GM12801 (cell line): ENCODE data around the gene GLI3.

Experiments used
- TF ChIP-seq, protein P1 (sequence below): IDR thresholded peaks from one replicate; pipeline ENCODE4 v1.5.1; 2011; ENCODE audit warnings: control low read depth; ENCODE audit not compliant: insufficient read length; ENCODE audit errors: extremely low read depth

GLI3 gene

DNA sequence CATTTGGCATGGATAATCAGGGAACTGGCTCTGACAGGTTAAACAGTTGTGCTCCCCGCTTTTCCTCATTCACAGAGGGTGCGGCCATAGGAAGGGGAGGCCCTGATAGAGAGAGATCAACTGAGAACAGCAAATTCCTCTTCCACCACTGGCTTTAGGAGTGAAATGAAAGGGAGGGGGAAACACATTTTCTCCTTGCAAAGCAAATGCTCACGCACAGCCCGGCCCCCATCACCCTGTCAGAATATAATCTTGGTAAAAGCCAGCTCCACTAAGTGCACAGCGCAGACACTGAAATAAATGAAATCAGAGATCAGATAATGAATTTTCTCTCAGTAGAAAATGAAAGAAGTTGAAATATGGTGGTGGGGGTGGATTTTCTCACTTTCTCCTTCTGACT lies 187.2 kb downstream of the GLI3 start:
- TF ChIP-seq, protein P1, sequence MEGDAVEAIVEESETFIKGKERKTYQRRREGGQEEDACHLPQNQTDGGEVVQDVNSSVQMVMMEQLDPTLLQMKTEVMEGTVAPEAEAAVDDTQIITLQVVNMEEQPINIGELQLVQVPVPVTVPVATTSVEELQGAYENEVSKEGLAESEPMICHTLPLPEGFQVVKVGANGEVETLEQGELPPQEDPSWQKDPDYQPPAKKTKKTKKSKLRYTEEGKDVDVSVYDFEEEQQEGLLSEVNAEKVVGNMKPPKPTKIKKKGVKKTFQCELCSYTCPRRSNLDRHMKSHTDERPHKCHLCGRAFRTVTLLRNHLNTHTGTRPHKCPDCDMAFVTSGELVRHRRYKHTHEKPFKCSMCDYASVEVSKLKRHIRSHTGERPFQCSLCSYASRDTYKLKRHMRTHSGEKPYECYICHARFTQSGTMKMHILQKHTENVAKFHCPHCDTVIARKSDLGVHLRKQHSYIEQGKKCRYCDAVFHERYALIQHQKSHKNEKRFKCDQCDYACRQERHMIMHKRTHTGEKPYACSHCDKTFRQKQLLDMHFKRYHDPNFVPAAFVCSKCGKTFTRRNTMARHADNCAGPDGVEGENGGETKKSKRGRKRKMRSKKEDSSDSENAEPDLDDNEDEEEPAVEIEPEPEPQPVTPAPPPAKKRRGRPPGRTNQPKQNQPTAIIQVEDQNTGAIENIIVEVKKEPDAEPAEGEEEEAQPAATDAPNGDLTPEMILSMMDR, result no peak

DNA sequence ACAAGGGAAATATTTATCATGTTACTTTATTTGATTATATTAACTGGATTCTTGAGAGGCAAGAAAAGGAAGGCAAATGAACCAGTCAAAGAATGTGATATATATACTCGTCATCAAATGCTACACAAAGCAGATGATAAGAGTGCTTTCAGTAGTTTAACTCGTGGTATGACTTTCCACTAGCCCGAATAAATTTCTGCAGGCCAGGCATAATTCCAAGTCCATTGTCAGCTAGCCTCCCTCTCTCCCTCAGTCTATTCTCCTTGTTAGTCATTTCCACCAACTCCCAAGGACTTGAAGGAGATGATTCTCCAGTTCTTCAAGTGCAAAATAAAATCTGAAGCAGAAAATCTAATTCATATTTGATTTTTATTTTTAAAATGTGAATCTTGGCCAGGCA lies 190.5 kb downstream of the GLI3 start:
- TF ChIP-seq, protein P1, result no peak

DNA sequence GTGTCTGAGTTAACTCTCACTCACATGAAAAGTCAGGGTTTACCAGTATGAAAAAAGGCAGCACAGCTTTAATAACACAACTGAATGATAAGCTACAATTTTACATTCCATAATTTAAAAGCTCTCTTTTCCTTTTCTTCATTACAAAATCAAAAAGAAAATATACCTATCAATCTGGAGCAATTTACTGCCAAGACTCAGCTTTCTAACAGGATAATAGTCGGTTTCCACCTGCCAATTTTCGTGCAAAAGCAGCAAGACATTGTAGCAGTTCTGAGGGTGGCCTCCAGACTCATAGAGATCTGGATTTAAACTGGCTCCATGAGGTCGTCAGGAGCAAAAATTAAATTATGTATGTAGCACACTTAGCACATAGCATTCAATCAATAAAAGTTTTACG lies 191.0 kb downstream of the GLI3 start:
- TF ChIP-seq, protein P1, result no peak

DNA sequence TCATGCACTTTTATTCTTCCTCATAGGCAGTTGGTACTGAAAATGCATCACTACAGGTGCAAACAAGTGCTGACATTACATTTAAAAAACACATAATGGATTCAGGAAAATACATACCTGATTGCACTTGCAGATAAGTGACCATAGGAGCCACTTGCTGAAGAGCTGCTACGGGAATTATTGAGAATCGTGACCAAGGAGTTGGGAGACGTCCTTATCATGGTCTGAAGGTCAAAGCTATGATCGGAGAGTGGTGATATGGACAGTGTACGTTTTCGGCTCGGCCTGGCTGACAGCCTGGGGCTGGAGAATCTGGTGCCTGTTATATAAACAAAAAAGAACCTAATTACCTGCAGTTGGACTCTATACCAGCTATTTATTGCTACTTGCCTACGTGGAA lies 197.1 kb downstream of the GLI3 start:
- TF ChIP-seq, protein P1, result no peak

DNA sequence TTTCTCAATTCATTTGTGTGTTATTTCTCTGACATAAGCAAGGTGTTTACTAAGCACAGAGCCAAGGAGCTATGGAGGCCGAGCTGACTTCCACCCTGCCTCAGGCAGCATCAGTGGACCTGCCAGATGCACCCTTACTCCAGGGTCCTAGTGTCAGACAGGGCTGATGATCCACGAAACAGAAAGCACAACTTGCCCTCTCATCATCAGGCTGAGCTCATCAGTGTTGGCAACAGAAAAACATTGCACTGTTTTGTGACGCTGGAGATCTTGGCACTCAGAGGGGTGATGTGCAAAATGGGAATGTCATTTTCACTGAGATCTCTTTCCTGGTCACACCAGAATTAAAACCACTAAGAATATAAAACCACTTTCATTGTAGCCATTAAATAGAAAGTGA lies 201.8 kb downstream of the GLI3 start:
- TF ChIP-seq, protein P1, result no peak

DNA sequence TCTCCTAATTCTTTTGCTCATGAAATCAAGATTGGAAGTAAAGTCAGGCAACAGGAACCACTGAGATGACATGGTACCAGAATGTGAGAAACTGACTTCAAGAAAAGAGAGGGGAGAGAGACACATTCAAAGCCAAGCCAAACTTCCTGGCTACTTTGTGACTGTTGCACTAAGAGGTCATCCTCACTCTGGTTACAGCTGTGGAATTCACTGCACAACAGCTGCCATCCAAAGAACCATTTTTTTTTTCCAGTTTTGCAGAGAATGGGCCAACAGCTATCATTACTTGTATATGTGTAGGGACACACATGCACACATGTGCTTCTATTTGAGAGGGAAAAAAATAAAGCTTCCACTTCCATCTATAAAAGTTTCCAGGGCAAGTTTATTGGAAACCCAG lies 203.5 kb downstream of the GLI3 start:
- TF ChIP-seq, protein P1, result no peak

DNA sequence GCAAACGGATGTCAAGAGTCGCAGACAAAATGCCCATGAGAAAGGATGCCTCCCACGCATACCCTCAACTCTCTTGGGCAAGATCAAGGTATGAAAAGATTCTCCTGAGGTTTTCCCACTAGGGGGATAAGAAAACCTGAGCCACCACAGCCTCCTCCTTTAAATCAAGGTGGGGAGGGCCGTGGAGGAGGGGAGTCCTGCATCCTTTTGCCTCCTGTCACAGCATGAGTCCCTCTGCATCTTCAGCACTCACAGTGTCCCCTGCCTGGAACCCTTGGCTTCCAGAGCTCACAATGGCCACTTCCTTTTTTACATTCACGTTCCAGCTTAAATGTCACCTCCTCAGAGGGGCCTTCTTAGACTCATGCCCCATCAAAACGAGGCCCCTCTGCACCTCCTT lies 207.6 kb downstream of the GLI3 start:
- TF ChIP-seq, protein P1, result no peak

DNA sequence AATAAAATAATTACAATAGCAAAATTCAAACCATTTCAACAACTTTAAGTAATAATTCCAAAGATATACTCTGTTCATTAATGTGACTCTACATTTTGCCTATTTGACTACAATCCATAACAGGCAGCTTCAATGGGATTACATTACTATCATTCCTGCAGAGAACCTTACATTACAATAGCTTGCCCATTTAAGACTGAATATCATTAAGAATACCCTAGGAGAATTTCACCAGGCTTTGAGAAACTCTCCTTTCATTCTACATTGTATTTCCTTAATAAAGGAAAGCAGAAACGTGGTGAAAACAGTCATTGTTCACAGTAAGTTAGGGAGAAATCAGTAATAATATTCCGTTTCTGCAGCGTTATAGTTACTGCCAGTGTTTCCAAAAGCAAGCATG lies 209.5 kb downstream of the GLI3 start:
- TF ChIP-seq, protein P1, result no peak
